ENCODE data around the gene MTR.

The MTR gene

GRCh38 chr1:236948996-236949395, 153.9 kb downstream of the MTR start:
- no peak for DNase-seq (ENCODE audit: low read depth in 3 of 3, low spot score in 1 of 3)

- DNase-seq (ENCODE audit: low read depth in 3 of 3, low spot score in 1 of 3) = no peak
Measured at GRCh38 chr1:236950365-236950764, 155.3 kb downstream of the MTR start.

- DNase-seq (ENCODE audit: low read depth in 3 of 3, low spot score in 1 of 3) = no peak
Measured at GRCh38 chr1:236951672-236952071, 156.6 kb downstream of the MTR start.

GRCh38 chr1:236952246-236953003, 157.3 kb downstream of the MTR start:
- DNase-seq (ENCODE audit: low read depth in 3 of 3, low spot score in 1 of 3) = no peak

DNA sequence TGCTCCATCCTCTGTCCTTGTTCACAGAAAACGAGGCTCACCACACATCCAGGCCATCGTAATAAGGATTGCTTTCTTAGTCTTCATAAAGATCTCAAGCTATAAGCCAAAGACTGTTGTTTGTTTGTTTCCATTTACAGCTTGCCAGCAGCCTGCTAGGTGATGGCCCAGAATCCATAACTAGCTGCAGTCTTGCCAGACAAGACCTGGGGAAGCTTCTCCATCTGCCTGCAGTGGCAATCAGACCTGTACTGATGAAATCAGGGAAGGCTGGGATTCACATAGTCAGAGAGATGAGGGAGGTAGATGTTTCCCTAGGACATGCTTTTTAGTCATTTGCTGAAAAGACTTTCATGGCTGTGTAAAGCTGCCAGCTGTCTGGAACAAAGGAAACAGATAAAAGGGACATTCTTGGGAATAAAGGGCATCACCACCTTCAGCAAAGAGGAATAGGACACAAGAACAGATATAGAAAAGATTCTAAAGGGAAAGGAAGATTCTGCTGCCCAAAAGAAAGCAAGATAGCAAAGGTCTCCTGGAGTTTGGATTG, 158.1 kb downstream of the MTR start:
- DNase-seq (ENCODE audit: low read depth in 3 of 3, low spot score in 1 of 3) = no peak
